Activated T-helper 17 cell treated with anti-CD3 and anti-CD28 coated beads, Interleukin-2, amount 50 U/mL, for 72 hours (primary cell): ENCODE measurements around the gene TMA7B. TPM values are rescaled to one million over a fixed set of nuclear protein-coding genes. Genes with fewer than 3 reads are reported as not detected.

Experiments
- ATAC-seq: fragments of 150-1000 bp; cut with Tn5 transposase; replicated peaks from 2 replicates; pipeline ENCODE4 v1.10.0; 2021; ENCODE audit warnings: mild to moderate bottlenecking, moderate library complexity
- H3K27ac Mint-ChIP-seq: one replicate; pipeline ENCODE4 v1.8.0; 2022; ENCODE audit warnings: mixed read lengths
- H3K27me3 Mint-ChIP-seq: one replicate; pipeline ENCODE4 v1.8.0; 2022; ENCODE audit warnings: mixed read lengths
- H3K36me3 Mint-ChIP-seq: one replicate; pipeline ENCODE4 v1.8.0; 2022; ENCODE audit warnings: low read depth, mild to moderate bottlenecking, mixed read lengths
- H3K4me1 Mint-ChIP-seq: one replicate; pipeline ENCODE4 v1.8.0; 2022; ENCODE audit warnings: mixed read lengths
- H3K4me3 Mint-ChIP-seq: one replicate; pipeline ENCODE4 v1.8.0; 2022; ENCODE audit warnings: mild to moderate bottlenecking, mixed read lengths
- H3K9me3 Mint-ChIP-seq: one replicate; pipeline ENCODE4 v1.8.0; 2022; ENCODE audit warnings: mixed read lengths
- total RNA-seq, 2 donors: library from RNA; stranded (reverse); gene quantifications; one replicate each; pipeline ENCODE4 v1.2.3, GENCODE V29; 2022

TMA7B gene
- total RNA-seq, 2 donors from 2014 or later, result 4.0 to 4.4 TPM

DNA sequence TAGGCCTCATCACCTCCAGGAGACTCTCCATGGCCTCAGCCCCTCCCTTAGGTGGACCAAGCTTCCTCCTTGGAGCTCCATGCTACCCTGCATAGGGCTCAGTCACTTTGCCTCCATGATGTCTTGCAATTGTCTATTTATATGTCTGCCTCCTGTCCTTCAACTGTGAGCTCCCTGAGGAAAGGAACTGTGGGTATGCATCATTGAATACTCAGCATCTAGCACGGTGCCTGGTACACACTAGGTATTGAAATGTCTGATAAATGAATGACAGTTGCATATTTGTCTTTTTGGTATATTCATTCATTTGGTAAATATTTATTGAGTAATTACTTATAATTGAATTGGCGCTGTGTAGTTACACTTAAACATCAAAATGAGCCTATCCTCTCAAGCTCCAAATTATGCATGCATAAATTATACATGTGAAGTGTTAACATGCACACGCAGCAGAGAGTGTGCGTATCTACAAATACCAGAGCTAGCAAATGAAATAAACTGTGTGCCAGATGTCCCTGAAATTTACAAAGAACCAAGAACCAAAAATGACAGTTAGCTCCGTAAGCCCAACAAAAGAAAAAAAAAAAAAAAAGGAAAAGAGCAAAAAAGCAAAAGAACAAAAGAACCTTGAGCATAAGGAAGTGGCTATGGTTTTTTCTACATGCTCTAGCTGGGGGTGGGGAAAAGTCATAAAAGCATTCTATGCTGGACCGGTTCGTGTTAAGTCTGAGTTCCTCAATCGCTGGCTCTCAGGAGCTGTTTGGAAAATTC lies 34.1 kb upstream of the TMA7B start:
- peak; percentile 23 for ATAC-seq
- Mint-ChIP-seq H3K27ac (peak overlapping the region; percentile 63), H3K9me3 (no peaks in the 10 kb centered on the region), H3K27me3 (no peaks in the 10 kb centered on the region), H3K4me3 (no peak overlapping the region), H3K36me3 (no peaks in the 10 kb centered on the region), H3K4me1 (peaks cover 39% of the 10 kb centered on the region)

DNA sequence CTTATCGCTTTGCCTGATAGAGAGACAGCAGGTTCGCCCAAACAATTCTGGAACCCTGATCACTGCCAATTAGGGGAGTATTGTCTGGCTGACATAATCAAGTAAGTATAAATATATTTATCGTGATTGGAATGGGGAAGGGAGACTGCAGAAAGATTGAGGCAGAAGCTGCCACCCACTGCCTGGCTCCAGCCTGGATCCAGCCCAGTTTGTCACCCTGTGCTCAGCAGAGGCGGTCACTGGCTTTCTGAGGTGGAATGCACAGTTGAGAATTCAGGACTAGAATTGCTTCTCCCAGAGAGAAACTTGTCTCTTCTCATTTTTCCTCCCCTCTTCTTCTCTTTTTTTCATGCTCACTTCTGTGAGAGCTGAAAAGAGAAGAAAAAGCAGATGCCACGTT lies 33.4 kb upstream of the TMA7B start:
- no peaks in the 10 kb centered on the region for H3K36me3 Mint-ChIP-seq

DNA sequence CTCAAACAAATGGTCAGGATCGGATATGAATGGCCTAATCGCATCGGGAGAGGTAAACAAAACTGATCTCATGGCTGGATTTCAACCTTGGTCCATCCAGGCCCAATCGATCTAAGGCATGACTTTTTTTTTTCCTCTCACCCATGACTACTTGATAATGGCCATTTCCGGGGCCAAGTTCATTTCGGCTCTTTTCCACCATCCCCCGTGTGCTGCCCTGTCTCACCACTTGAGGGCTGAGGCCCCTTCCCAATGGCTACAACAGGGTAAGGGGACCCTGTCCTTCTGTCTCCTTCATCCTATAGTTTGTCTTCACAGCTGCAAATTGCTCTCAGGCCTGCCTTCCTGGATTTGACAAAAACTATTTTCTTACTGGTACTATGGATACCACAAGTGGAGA lies 32.7 kb upstream of the TMA7B start:
- Mint-ChIP-seq H3K36me3 (no peaks in the 10 kb centered on the region), H3K9me3 (no peaks in the 10 kb centered on the region), H3K4me3 (no peak overlapping the region), H3K4me1 (peaks cover 26% of the 10 kb centered on the region), H3K27ac (no peak overlapping the region), H3K27me3 (no peaks in the 10 kb centered on the region)
- ATAC-seq, result peak; percentile 52

More for the DNA sequence above, 33.4 kb upstream of the TMA7B start:
- H3K4me1 Mint-ChIP-seq, result peaks cover 34% of the 10 kb centered on the region
- H3K9me3 Mint-ChIP-seq, result no peaks in the 10 kb centered on the region
- H3K4me3 Mint-ChIP-seq, result no peak overlapping the region
- peak; percentile 29 for ATAC-seq
- peak overlapping the region; percentile 63 for H3K27ac Mint-ChIP-seq
- no peaks in the 10 kb centered on the region for H3K27me3 Mint-ChIP-seq

DNA sequence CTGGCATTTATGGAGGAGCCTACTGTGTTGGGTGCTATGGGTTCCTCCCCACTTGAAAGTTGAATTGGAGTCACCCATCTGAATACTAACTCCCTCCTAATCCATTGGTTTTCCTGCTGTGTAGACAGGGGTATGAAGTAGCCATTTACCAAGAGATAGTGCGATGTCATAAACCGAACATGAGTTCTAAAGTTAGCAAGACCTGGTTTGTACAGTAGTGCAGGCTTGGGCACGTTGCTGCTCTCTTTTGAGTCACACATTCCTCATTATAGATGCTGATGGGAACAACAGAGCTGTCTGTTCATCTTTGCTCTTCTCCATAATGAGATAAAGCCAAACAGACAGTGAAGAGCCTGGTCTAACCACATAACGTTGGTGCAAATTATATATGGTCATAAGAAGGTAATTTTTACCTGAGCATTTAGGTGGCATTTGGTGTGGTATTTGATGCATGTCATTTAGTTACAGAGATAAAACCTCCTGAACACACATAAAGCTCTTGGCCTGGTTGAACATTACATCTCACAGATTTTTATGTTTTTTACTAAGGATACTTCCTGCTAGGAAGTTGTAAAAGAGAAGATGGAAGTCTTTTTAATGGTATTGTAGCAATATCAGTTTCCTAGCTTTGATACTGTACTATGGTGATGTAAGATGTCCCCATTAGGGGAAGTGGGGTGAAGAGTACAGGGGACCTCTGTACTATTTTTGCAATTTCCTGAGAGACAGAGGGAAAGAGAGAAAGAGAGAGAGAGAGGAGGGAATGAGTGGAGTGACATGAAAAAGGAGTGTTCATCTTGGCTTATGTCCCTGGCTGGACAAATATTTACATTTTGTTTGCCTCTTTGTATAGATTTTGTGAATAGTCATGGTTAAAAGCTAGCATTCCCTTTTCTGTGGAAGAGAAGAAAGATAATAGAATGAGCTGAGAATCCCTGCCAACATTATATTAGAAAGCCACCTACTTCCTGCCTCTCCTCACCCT lies 31.4 kb upstream of the TMA7B start:
- H3K36me3 Mint-ChIP-seq, result no peaks in the 10 kb centered on the region
- H3K4me1 Mint-ChIP-seq, result peaks cover 34% of the 10 kb centered on the region
- H3K27me3 Mint-ChIP-seq, result no peaks in the 10 kb centered on the region
- H3K9me3 Mint-ChIP-seq, result no peaks in the 10 kb centered on the region
- H3K27ac Mint-ChIP-seq, result no peak overlapping the region
- H3K4me3 Mint-ChIP-seq, result no peak overlapping the region
- ATAC-seq, result peak; percentile 51

DNA sequence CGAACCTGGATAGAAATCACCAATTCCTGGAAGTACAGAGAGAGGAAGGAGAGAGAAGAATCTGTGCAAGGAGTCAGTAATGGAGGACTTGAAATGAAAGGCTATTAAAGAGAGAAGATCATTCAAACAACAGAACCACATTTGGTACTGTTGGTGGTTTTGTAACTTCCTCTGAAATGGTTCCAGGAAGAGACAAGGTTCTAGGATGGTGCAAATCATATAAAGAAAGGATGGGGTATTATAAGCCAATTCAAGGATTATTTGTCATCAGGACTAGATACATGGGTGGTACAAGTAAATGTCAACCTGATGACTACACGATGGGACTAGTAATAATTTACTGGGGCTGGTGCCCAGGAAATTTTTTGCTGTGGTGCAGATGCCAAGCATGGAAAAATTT lies 28.9 kb upstream of the TMA7B start:
- peak; percentile 47 for ATAC-seq
- no peaks in the 10 kb centered on the region for H3K27me3 Mint-ChIP-seq
- H3K9me3 Mint-ChIP-seq, result no peaks in the 10 kb centered on the region
- H3K4me3 Mint-ChIP-seq, result no peak overlapping the region
- peaks cover 38% of the 10 kb centered on the region for H3K4me1 Mint-ChIP-seq
- no peak overlapping the region for H3K27ac Mint-ChIP-seq
- H3K36me3 Mint-ChIP-seq, result peaks cover 6% of the 10 kb centered on the region

DNA sequence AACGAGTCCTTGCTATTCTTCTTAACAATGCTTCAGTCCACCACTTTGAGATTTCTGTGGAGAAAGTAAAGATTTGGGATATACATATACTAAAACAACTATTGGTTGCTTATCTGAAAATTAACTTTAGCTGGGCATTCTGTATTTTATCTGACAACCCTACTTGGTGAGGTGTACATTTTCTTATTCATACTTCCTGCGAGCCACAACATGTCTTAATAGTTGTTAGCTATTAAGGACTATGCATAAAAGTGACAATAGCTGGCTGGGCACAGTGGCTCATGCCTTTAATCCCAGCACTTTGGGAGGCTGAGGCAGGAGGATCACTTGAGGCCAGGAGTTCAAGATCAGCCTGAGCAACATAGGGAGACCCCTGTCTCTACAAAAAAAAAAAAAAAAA lies 28.0 kb upstream of the TMA7B start:
- Mint-ChIP-seq H3K9me3 (no peaks in the 10 kb centered on the region), H3K27ac (no peak overlapping the region), H3K36me3 (peaks cover 10% of the 10 kb centered on the region), H3K27me3 (no peaks in the 10 kb centered on the region), H3K4me3 (no peak overlapping the region), H3K4me1 (peaks cover 47% of the 10 kb centered on the region)
- ATAC-seq, result no peak

DNA sequence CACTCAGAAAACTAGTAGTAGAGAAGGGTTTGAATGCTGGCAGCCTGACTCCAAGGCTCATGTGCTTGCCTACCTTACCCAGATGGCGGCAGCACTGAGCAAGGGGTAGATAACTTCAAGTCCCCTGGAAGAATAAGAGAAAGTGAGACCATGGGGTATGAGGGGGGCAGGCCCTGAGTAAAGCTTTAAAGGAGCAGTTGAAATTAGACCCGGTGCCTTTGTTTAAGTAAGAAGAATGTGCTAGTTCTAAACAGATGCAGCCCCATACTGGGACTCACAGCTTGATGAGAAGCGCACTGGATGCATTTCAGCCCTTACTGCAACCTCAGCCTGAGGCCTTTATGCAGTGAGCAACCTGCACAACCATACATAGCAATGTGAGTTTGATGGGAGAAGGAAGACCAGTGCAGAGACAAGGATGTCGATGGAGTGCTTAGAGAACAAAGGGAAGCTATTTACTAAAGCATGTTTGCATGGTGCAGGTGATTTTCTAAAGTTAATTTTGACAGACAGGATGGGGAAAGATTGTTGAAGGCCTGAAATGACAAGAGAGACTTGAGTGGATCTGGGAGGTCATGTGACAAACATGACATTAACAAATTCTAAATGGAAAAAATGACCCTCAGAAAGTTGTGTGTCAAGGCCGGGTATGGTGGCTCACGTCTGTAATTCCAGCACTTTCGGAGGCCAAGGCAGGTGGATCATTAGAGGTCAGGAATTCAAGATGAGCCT lies 27.1 kb upstream of the TMA7B start:
- Mint-ChIP-seq H3K27ac (peak overlapping the region; percentile 82), H3K9me3 (no peaks in the 10 kb centered on the region), H3K4me1 (peaks cover 49% of the 10 kb centered on the region), H3K36me3 (peaks cover 10% of the 10 kb centered on the region), H3K4me3 (no peak overlapping the region), H3K27me3 (no peaks in the 10 kb centered on the region)
- peak; percentile 40 for ATAC-seq

DNA sequence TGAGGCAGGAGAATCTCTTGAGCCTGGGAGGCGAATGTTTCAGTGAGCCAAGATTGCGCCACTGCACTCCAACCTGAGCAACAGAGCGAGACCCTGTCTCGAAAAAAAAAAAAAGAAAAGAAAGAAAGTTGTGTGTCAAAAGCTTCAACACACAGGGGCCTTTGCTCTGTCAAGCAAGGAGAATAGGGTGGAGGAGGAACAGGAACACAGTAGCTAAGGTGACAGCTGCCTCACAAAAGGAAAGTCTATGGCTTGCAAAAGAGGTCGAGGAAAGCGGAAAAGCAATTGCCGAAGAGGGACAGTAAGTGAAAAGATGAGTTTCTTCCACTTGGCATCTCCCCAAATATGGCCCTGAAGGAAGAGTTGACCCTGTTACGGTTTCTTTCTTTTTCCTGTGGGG lies 26.5 kb upstream of the TMA7B start:
- Mint-ChIP-seq H3K27me3 (no peaks in the 10 kb centered on the region), H3K27ac (peak overlapping the region; percentile 82), H3K9me3 (no peaks in the 10 kb centered on the region), H3K4me3 (no peak overlapping the region), H3K36me3 (peaks cover 10% of the 10 kb centered on the region), H3K4me1 (peaks cover 53% of the 10 kb centered on the region)
- ATAC-seq, result peak; percentile 13

DNA sequence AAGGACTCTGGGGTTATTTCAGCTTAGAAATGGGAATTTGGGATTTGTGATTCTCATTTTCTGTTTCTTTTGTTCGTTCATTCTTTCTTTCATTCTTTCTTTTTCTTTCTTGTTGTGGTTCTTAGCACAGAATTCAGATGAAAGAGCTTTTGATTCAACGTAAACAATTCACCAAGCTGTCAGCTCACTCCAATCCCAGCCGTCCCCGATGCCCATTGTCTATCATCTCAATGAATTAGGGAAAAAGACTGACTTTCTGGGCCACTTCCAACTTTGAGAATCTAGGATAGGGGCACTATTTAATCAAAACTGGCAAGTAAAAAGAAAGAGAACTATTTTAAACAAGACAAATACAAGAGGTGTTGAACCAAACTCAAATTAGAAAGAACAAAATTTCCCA lies 25.1 kb upstream of the TMA7B start:
- Mint-ChIP-seq H3K9me3 (no peaks in the 10 kb centered on the region), H3K36me3 (peaks cover 10% of the 10 kb centered on the region)

DNA sequence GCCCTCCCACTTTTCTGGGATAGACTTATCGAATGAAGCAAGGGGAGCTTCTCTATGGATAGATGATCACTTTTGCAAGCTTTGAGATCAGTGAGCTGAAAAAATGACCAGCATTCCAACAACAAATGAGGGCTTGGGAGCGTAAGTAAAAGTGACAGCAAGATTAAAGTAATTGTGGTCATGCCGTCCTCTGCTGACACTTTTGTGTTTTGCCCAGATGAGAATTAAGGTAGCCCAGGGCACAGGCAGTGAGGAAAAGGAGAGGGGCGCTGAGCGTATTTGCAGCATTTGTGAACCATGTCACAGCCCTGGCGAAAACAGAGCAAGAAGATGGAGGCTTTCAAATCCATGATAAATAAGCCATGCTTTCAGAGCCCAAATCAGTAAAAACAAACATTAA lies 24.6 kb upstream of the TMA7B start:
- H3K27ac Mint-ChIP-seq, result peak overlapping the region; percentile 82

More for the DNA sequence above, 25.1 kb upstream of the TMA7B start:
- ATAC-seq, result no peak
- H3K4me1 Mint-ChIP-seq, result peaks cover 57% of the 10 kb centered on the region
- peak overlapping the region; percentile 82 for H3K27ac Mint-ChIP-seq
- H3K27me3 Mint-ChIP-seq, result no peaks in the 10 kb centered on the region
- H3K4me3 Mint-ChIP-seq, result no peak overlapping the region

DNA sequence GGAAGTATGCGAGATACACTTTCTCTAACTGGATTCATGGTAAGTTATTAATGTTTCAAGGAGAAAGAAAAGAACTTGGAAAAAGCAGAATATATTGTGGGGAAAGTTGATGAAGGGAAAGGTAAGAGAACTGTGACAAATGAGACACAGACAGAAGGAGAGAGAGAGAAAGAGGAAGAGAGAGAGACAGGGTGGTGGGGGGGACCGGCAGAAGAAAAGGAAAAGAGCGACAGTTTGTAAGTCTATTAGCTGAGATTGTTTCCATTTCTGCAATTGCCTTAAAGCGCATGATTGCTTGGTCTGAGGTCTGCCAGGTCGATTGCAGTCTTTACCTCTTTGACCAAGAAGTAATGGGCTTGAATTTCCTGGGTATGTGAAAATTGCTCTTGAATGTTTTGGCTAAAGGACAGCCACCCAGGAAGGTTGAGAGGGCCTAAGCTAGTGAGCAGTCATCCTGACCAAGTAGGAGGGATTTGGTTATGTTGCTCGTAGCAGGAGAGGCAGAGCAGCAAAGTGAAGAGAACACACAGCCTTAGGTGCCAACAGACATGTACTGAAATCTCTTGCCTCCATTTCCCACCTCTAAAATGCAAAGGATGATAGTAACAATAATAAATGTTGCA lies 23.6 kb upstream of the TMA7B start:
- H3K4me1 Mint-ChIP-seq, result peaks cover 72% of the 10 kb centered on the region
- H3K4me3 Mint-ChIP-seq, result no peak overlapping the region
- no peak for ATAC-seq
- no peaks in the 10 kb centered on the region for H3K9me3 Mint-ChIP-seq
- H3K36me3 Mint-ChIP-seq, result peaks cover 10% of the 10 kb centered on the region
- peak overlapping the region; percentile 82 for H3K27ac Mint-ChIP-seq
- no peaks in the 10 kb centered on the region for H3K27me3 Mint-ChIP-seq

More for the DNA sequence above, 24.6 kb upstream of the TMA7B start:
- H3K4me1 Mint-ChIP-seq, result peaks cover 62% of the 10 kb centered on the region
- no peaks in the 10 kb centered on the region for H3K9me3 Mint-ChIP-seq
- no peaks in the 10 kb centered on the region for H3K27me3 Mint-ChIP-seq
- H3K36me3 Mint-ChIP-seq, result peaks cover 10% of the 10 kb centered on the region
- no peak overlapping the region for H3K4me3 Mint-ChIP-seq
- no peak for ATAC-seq

DNA sequence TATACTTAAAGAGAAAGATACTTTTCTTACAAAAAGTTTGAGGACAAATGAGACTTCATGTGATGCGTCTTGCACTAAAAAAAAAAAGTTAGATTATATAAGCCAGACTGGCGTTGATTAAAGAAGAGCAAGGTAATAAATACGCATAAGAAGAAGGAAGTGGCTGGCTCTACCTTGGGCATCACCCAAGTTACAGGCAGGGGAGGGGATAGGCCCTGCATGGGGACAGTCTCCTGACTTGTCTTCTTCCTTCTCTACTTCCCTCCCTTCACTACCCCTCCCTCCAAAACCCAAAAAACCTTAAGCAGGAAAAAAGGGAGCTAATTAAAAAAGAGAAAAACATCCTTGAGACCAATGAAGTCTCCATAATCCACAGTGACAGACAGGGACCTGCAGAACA lies 22.3 kb upstream of the TMA7B start:
- H3K4me1 Mint-ChIP-seq, result peaks cover 74% of the 10 kb centered on the region
- no peaks in the 10 kb centered on the region for H3K9me3 Mint-ChIP-seq
- no peak for ATAC-seq
- H3K27me3 Mint-ChIP-seq, result no peaks in the 10 kb centered on the region
- H3K27ac Mint-ChIP-seq, result peak overlapping the region; percentile 82
- H3K36me3 Mint-ChIP-seq, result peaks cover 10% of the 10 kb centered on the region
- no peak overlapping the region for H3K4me3 Mint-ChIP-seq

DNA sequence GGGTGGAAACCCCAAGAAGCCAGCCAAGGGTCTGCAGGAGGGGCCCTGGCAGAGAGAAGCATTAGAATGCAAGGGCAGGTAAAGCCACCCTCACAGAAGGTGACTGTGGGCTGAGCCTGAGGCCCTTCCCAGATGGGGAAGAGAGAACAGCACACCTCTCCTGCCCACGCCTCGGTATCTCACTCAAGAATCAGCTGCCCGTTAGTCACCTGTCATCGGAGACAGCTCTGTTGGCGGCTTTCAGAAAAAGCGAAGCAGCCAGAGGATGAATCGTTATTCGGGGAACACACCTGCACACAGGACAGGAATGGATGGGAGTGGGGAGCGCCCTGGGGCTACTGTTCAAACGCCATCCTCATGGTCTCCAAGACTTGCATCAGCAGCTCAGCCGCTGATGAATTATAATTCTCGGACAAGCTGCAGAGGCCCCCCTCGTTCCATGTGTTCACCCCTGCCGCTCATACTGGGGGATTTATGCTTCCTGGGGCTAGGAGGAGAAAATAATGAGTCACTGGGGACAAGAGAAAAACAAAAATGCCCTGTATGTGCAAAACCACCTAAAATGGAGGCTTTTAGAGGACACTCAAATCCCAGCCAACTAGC lies 21.6 kb upstream of the TMA7B start:
- Mint-ChIP-seq H3K4me1 (peaks cover 73% of the 10 kb centered on the region), H3K4me3 (no peak overlapping the region), H3K9me3 (no peaks in the 10 kb centered on the region), H3K27me3 (no peaks in the 10 kb centered on the region), H3K27ac (peak overlapping the region; percentile 82), H3K36me3 (peaks cover 10% of the 10 kb centered on the region)
- ATAC-seq, result peak; percentile 78
